ENCODE results near the gene NF2.

NF2 gene

GRCh38 chr22:29700206-29700899 is 96.9 kb downstream of the NF2 start:
- Histone ChIP-seq H3K79me2 (ENCODE audit: insufficient read depth, low read length) (no peaks in the 10 kb centered on the region), H3K9me3 (ENCODE audit: insufficient read depth, low read length) (no peaks in the 10 kb centered on the region), H3K27ac (ENCODE audit: low read depth, low read length) (no peak overlapping the region), H3K4me3 (ENCODE audit: insufficient read depth, low read length, poor library complexity, severe bottlenecking) (no peak overlapping the region), H3K27me3 (ENCODE audit: low read length) (no peaks in the 10 kb centered on the region), H4K20me1 (ENCODE audit: low read depth, low read length) (no peaks in the 10 kb centered on the region), H3K9ac (ENCODE audit: low read length) (no peak overlapping the region), H3F3A (ENCODE audit: insufficient read depth) (no peaks in the 10 kb centered on the region), H3K4me2 (ENCODE audit: low read depth, low read length, poor library complexity, severe bottlenecking) (no peak overlapping the region), H2AFZ (ENCODE audit: low read depth, low read length, severe bottlenecking) (no peak overlapping the region), H3K36me3 (ENCODE audit: low read length) (no peaks in the 10 kb centered on the region), H3K9me2 (replicated peaks; ENCODE audit: insufficient read depth, low read length) (no peaks in the 10 kb centered on the region)
- no peak for TF ChIP-seq EZH2phosphoT487 (conservative IDR thresholded peaks at IDR 0.05; ENCODE audit: low read length)
- TF ChIP-seq, protein P1, sequence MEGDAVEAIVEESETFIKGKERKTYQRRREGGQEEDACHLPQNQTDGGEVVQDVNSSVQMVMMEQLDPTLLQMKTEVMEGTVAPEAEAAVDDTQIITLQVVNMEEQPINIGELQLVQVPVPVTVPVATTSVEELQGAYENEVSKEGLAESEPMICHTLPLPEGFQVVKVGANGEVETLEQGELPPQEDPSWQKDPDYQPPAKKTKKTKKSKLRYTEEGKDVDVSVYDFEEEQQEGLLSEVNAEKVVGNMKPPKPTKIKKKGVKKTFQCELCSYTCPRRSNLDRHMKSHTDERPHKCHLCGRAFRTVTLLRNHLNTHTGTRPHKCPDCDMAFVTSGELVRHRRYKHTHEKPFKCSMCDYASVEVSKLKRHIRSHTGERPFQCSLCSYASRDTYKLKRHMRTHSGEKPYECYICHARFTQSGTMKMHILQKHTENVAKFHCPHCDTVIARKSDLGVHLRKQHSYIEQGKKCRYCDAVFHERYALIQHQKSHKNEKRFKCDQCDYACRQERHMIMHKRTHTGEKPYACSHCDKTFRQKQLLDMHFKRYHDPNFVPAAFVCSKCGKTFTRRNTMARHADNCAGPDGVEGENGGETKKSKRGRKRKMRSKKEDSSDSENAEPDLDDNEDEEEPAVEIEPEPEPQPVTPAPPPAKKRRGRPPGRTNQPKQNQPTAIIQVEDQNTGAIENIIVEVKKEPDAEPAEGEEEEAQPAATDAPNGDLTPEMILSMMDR (IDR thresholded peaks at IDR 0.05; ENCODE audit: insufficient read depth, low read length, poor library complexity, severe bottlenecking): no peak

DNA sequence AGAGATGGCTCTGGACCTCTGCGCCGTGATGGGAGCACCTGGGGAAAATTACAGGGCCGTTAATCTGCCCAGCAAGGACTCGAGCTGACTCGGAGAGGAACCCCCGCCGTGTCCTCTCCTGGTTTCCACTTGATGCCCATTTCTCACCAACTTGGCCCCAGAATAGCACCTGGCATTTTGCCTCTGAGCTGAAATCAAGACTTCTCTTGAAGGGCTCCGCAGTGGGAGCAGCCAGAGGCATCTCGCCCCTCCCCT is 97.4 kb downstream of the NF2 start:
- Histone ChIP-seq H3K27me3 (ENCODE audit: low read length) (no peaks in the 10 kb centered on the region), H3K9ac (ENCODE audit: low read length) (no peak overlapping the region), H3K4me2 (ENCODE audit: low read depth, low read length, poor library complexity, severe bottlenecking) (no peak overlapping the region), H3K4me3 (ENCODE audit: insufficient read depth, low read length, poor library complexity, severe bottlenecking) (no peak overlapping the region), H3K36me3 (ENCODE audit: low read length) (no peaks in the 10 kb centered on the region), H3K27ac (ENCODE audit: low read depth, low read length) (no peak overlapping the region), H4K20me1 (ENCODE audit: low read depth, low read length) (no peaks in the 10 kb centered on the region), H3K9me2 (replicated peaks; ENCODE audit: insufficient read depth, low read length) (no peaks in the 10 kb centered on the region), H3K9me3 (ENCODE audit: insufficient read depth, low read length) (no peaks in the 10 kb centered on the region), H3K79me2 (ENCODE audit: insufficient read depth, low read length) (no peaks in the 10 kb centered on the region), H3F3A (ENCODE audit: insufficient read depth) (no peaks in the 10 kb centered on the region), H2AFZ (ENCODE audit: low read depth, low read length, severe bottlenecking) (no peak overlapping the region)
- TF ChIP-seq, protein P1 (IDR thresholded peaks at IDR 0.05; ENCODE audit: insufficient read depth, low read length, poor library complexity, severe bottlenecking): no peak
- TF ChIP-seq EZH2phosphoT487 (conservative IDR thresholded peaks at IDR 0.05; ENCODE audit: low read length): no peak

GRCh38 chr22:29701155-29701999 is 97.9 kb downstream of the NF2 start:
- Histone ChIP-seq H3K9me2 (replicated peaks; ENCODE audit: insufficient read depth, low read length) (no peaks in the 10 kb centered on the region), H3K9me3 (ENCODE audit: insufficient read depth, low read length) (no peaks in the 10 kb centered on the region), H3K4me3 (ENCODE audit: insufficient read depth, low read length, poor library complexity, severe bottlenecking) (no peak overlapping the region), H2AFZ (ENCODE audit: low read depth, low read length, severe bottlenecking) (no peak overlapping the region), H3K27ac (ENCODE audit: low read depth, low read length) (no peak overlapping the region), H3F3A (ENCODE audit: insufficient read depth) (no peaks in the 10 kb centered on the region), H3K4me2 (ENCODE audit: low read depth, low read length, poor library complexity, severe bottlenecking) (no peak overlapping the region), H3K79me2 (ENCODE audit: insufficient read depth, low read length) (no peaks in the 10 kb centered on the region), H4K20me1 (ENCODE audit: low read depth, low read length) (no peaks in the 10 kb centered on the region), H3K9ac (ENCODE audit: low read length) (no peak overlapping the region), H3K27me3 (ENCODE audit: low read length) (no peaks in the 10 kb centered on the region), H3K36me3 (ENCODE audit: low read length) (no peaks in the 10 kb centered on the region)
- no peak for TF ChIP-seq EZH2phosphoT487 (conservative IDR thresholded peaks at IDR 0.05; ENCODE audit: low read length)
- TF ChIP-seq, protein P1 (IDR thresholded peaks at IDR 0.05; ENCODE audit: insufficient read depth, low read length, poor library complexity, severe bottlenecking): no peak
